Non-pigmented ciliary epithelial cell (primary cell): ENCODE measurements around the gene FHL2.
A peak's percentile ranks its signal among the peaks of the same experiment; 100 is the strongest.

Experiments
- DNase-seq: peaks from one replicate; pipeline ENCODE4 v3.0.0-alpha.2; 2010; ENCODE audit warnings: low read depth

Gene FHL2

DNA sequence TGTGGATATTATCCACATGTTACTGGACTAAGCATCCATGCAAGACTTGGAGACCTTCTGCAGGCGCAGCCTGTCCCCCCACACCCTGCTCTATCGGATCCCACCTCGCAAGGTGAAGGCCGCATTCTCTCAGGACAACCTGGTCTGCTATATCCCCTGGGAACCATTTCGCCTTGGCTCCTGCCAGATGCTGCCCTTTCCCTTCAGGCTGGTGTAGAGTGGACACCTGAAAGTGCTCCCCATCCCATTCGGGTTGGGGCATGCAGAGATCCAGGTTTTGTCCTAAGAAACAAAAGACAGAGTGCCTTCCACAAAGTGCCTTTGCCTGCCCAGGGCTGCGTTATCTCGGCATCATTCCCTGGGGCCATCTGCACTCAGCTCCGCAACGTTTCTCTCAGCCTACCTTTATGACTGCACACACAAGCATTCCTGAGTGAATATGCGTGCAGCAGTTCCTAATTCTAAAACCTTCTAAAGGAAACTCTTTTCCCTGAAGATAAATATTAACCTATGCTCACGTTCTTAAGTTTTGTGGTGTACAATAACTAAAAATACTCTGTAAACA, 20.5 kb downstream of the FHL2 start:
- DNase-seq: no peak

- no peak for DNase-seq
These were observed 21.0 kb downstream of the FHL2 start for GRCh38 chr2:105377871-105378270.

- DNase-seq: peak; percentile 84
These were observed 22.0 kb downstream of the FHL2 start for GRCh38 chr2:105376789-105377240.

DNA sequence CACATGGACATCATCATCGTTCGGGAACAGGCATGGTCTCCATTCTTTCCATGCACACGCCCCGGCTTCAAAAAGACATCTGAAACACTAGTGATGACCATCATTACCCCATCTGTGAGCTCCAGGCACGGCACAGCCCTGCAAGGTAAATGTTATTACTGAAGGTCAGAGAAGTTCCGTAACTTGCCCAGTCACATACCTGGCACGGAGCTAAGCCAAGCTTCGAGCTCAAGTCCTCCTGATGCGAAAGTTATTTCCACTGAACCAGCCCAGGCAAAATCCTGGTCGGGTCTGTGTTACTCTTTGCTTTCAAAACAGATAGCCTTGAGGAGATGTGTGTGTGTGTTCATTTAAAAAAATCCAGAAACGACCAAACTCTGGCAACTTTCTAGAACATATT, 22.8 kb downstream of the FHL2 start:
- no peak for DNase-seq

DNA sequence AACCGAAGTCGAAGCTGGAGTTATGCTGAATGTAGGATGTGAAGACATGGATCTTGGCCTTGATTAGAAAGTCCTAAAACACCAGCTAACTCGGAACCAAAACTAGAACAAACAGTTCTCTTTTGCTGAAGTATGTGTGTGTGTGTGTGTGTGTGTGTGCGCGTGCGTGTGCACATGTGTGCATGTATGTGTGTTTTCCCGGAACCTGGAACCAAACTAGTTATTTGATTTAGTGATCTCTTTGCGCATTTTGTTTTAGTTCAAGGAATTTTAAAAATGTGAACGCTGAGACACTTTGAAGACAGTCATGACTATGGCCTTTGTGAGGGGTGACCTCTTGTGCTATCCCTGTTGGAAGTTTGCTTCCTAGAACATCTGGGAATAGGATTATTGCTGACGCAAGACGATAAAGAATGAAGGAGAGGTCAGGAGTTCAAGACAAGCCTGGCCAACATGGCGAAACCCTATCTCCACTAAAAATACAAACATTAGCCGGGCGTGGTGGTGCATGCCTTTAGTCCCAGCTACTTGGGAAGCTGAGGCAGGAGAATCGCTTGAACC, 23.8 kb downstream of the FHL2 start:
- peak; percentile 82 for DNase-seq

DNA sequence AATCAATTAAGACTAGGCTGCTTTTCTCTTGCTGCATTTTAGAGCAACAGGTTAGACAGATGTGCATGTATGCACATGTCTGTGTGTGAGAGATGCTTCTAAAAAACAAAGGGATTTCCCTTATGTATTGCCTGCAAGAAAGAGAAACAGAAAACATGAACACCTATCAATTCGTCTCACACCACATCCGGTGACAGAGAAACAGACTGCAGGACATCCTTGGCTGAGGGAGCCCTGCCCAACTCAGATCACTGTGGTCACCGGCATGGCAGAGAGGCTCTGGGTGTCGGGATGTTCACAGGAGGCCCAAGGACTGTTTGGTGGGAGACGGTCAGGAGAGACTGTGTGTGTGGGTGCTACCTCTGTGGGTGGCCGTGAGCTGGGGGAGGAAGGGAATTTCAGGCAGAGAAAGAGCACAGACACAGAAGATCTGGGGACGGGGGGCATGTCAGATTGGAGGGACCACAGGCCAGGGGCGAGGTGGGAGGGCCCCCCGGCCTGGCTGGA, 24.9 kb downstream of the FHL2 start:
- no peak for DNase-seq

DNA sequence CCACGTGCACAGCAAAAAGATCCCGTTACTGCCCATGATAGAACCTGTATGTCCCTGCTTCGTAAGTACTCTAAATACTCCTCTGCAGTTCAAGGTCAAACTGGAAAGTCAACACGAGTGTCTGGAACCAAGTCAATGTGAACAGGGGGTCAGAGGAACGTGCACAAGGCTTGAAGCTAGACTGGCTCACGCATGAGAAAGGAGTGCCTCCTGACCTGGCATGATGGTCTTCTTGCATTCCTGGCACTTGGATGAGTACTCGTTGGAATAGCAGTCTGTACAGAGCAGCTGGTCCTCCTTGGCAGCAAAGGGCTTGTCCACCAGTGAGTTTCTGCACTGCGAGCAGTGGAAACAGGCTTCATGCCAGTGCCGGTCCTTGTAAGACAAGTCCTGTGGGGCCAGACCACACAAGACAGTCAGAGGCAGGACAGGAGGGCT, 25.5 kb downstream of the FHL2 start:
- no peak for DNase-seq

DNA sequence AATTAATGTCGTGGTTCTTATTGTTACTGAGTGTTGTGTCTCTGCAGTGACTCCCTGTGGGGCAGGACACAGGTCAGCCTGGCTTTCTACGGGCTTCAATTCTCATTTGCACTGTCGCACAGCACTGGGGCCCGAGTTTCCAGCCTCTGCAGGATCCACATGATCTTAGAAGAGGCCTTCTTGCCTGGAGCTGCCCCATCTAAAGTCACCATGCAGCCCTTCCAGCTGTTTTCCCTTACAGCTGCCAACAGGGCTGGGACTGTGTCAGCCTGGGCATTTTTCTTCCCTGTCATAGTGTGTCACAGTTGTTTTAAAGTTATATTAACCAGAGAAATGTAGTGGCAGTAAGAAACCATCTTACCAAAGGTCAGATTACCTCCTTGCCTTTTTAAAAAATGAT, 27.0 kb downstream of the FHL2 start:
- DNase-seq: no peak

GRCh38 chr2:105371156-105371555, 27.7 kb downstream of the FHL2 start:
- DNase-seq: no peak

GRCh38 chr2:105369777-105370690, 28.8 kb downstream of the FHL2 start:
- peak; percentile 59 for DNase-seq

DNA sequence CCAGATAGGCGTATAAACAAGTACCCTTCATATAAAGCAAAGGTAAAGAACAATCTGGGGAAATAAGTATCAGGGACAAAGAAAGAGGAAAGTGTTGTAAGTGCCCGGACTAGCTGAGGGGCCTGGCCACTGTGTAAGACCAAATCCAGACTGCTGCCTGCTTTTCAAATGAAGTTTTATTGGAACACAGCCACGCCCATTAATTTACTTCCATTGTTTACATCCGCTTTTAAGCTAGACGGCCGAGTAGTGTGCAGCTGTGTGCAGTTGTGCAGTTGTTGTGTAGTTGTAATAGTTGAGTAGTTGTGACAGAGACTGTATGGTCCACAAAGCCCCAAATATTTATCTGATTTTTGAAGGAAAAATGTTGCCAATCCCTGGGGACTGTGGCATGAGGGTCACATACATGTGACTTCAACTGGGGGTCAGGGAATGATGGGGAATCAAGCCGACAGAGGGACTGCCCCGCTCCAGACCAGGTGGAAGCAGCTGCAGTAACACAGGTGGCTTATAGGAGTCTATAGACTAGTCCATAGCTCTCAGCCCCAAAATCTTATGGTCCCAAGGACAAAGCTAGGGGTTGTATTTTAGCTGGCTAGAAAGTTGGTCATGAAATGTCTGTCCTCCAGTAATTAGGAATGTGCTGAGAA, 30.0 kb downstream of the FHL2 start:
- DNase-seq: no peak

DNA sequence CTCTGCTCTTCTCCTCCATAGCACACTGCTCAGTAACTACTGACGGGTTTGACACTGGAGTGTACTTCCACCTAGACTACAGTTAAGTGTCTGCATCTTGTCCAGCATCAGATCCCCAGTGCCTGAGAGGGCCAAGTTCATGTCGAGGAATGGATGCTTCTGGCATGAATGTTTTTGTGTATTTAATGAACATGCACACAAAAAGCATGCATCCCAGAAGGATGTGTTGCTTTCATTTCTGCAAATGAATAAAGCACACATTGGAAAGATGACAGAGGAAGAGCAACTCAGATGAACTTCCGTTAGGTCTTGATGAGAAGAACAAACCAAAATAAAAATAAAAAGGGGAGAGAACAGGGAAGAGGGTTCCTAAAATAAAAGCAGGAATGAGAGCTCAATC, 33.6 kb downstream of the FHL2 start:
- DNase-seq: no peak

- DNase-seq: no peak
These were observed 34.3 kb downstream of the FHL2 start for GRCh38 chr2:105364436-105365139.

DNA sequence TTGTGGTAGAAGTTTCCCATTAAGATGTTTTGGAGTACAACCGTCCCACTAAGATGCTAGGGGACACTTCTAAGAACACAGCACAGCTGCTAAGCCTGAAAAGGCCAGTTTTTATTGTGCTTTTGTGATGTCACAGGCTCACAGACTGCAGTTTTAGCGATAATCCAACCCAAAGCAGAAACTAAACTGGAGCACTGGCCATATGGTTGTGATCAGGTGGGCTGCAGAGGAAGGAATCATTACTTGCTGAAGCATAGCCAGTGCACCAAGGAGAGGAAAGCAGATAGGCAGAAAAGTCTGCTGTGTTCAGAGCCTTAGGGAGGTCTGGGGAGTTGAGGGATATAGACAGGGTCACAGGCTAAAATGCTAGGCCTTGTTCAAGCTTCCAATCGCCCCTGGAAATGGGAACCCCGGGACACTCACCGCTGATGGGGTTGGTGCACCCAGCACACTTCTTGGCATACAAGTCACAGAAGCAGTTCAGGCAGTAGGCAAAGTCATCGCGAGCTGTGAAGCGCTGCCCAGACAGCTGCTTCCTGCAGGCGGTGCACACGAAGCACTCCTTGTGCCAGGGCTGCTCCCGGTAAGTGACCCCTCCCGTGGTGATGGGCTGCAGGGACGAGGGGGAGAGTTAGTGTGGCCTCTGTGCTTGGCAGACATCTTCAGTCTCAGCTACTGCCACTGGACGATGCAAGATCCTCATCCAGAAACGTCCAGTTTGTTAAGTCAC, 35.8 kb downstream of the FHL2 start:
- DNase-seq: no peak

GRCh38 chr2:105361102-105361889, 37.6 kb downstream of the FHL2 start:
- no peak for DNase-seq

- no peak for DNase-seq
These were observed 40.3 kb downstream of the FHL2 start for GRCh38 chr2:105358593-105358992.

DNA sequence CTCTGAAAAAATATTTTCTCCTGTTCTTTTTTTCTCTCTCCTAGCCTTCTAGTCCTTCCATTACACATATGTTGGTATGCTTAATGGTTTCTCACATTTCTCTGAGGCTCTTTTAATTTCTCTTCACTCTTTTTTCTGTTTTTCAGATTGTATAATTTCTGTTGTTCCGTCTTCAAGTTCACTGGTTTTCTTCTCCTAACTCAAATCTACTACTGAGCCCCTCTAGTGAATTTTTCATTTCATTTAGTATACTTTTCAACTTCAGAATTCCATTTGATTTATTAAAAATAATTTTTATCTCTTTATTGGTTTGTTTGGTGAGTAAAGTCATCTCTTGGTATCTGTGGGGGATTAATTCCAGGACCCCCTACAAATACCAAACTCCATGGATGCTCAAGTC, 41.7 kb downstream of the FHL2 start:
- no peak for DNase-seq

DNA sequence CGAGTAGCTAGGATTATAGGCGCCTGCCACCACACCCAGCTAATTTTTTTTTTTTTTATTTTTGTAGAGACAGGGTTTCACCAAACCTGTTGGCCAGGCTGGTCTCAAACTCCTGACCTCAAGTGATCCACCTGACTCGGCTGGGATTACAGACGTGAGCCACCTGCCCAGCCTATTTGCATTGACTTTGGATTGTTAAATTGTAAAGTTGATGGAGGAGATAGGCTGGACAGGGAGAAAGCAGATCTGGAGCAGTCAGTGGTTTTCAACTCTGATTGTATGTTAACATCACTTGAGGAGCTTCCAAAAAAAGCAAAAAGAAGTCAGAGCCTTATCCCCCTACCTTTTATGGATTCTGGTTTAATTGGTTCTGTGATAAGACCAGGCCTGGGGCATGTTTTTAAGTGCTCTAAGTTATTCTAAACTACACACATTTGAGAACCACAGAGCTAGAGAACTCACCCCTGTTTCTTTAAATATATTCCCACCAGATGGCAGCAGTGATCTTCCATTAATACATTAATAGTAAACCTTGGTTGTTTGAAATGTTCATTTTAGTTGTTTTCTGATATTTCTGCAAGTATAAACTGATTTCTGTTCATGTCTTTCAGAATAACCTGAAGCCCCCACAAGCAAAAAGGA, 54.0 kb downstream of the FHL2 start:
- DNase-seq: no peak

DNA sequence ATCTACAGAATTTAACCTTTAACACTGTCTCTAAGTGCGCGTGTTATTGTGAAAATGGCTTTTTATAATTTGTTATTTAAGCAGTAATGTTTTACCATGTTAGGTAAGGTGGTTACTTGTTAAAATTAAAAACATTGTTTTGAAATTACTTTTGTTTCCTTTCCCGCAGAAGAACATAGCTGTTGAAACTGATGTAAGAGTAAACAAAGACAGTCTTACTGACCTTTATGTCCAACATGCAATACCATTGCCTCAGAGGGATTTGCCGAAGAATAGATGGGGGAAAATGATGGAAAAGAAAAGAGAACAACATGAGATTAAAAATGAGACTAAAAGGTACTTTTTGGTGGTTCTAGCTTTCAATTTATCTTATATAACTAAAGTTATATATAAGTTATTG, 59.4 kb downstream of the FHL2 start:
- DNase-seq: no peak

- no peak for DNase-seq
These were observed 60.8 kb downstream of the FHL2 start for GRCh38 chr2:105338020-105338385.
